ENCODE results near the gene METRN.

DNA sequence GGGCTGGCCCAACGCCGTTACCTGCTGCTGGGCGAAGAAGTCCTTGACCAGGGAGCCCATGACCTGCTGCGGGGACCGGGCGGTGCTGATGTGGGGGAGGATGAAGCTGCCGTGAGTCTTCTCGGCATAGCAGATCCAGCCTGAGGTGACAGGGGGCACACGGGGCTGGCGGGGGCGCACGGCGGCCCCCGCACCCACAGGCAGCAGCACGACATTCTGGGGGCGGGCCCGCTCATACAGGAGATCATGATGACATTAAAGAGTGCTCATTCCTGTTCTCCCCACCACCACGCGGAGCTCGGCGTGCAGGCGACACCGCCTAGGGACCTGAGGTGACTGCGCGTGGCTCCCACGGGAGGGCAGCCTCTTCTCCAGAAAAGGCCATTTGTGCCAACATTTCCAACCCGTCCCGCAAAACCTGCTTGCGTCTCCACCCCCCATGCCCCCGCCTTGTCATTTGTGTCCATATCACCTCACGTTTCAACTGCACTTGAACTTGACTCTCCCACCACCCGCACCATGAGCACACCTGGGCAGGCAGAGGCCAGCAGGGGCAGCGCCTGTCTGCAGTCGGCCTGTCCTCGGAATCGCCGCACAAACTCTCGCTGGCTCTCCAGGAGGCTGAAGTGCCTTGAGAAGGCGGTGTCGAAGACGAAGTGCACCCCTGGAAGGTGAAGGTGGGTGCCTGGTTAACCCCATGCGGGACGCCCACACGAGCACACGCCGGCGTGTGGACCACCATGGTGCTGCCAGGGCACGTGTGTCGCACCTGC is 19.5 kb downstream of the METRN start:
- no peak for TF ChIP-seq POLR2A (IDR thresholded peaks at IDR 0.05)
- TF ChIP-seq, protein P1, sequence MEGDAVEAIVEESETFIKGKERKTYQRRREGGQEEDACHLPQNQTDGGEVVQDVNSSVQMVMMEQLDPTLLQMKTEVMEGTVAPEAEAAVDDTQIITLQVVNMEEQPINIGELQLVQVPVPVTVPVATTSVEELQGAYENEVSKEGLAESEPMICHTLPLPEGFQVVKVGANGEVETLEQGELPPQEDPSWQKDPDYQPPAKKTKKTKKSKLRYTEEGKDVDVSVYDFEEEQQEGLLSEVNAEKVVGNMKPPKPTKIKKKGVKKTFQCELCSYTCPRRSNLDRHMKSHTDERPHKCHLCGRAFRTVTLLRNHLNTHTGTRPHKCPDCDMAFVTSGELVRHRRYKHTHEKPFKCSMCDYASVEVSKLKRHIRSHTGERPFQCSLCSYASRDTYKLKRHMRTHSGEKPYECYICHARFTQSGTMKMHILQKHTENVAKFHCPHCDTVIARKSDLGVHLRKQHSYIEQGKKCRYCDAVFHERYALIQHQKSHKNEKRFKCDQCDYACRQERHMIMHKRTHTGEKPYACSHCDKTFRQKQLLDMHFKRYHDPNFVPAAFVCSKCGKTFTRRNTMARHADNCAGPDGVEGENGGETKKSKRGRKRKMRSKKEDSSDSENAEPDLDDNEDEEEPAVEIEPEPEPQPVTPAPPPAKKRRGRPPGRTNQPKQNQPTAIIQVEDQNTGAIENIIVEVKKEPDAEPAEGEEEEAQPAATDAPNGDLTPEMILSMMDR (IDR thresholded peaks at IDR 0.05): no peak

All from body of pancreas (tissue), 4 donors.